Inflammatory macrophage treated with lipopolysaccharide for 1 hour (primary cell): ENCODE results near the gene TMEM273.

Source experiments
- DNase-seq, 2 donors: peaks; one replicate each; pipeline ENCODE4 v3.0.0-alpha.2; 2020 to 2022

TMEM273 gene

DNA sequence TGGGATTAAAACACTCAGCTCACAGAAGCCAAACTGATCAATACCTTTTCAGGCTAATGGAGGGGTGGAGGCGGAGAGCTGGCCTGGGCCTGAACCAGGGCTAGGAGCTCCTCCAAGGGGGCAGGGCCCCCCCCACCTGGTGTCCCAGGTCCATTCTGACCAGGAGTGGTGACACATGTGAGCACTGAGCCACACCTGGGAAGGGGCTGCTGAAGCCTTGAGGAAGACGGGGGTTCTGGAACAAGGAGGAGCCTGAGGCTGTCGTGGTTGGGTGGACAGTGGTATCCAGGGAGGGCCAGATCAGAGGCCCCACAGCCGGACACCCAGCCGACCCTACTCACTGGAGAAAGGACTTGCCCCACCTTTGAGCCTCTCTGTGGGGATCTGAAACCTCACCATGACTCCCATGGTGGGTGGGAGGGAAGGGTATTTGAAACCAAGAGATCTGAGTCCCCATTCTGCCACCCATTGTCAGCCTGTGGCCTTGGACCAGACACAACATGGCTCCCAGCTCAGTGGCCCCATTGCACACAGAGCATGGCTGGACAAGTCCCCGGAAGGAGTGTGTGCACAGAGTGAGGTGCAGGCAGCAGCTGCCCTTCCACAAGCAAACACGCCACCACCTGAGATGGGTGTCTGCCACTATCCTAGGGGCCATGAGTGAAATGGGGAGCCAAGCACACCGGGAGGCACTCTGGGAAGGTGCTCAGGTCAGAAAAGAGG is 12.4 kb downstream of the TMEM273 start:
- DNase-seq, result no peak

DNA sequence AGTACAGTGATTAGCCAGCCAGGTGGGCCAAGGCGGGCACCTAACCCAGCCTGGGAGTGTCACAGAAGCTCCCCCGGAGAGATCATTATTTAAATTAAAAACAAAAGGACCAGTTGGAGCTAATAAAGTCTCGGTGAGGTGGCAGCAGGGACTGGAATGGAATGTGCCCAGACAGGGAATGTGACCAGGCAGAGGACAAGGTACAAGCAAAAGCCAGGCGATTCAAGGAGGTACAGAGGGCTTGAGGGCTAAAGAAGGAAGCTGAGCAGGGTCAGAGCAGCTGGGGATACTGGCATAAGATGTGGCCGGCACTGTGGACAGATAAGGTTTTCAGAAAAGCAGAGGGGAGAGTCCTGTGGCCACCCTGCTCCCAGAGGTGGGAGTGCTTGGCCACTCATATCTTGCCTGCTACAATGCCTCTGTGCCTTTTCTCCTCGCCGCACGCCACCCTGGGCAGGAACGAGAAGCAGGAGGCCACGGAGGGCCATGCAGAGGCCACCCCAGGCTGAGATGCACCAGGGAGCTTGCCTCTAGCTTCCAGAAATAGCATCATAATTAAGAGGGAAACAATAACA is 13.2 kb downstream of the TMEM273 start:
- no peak for DNase-seq

DNA sequence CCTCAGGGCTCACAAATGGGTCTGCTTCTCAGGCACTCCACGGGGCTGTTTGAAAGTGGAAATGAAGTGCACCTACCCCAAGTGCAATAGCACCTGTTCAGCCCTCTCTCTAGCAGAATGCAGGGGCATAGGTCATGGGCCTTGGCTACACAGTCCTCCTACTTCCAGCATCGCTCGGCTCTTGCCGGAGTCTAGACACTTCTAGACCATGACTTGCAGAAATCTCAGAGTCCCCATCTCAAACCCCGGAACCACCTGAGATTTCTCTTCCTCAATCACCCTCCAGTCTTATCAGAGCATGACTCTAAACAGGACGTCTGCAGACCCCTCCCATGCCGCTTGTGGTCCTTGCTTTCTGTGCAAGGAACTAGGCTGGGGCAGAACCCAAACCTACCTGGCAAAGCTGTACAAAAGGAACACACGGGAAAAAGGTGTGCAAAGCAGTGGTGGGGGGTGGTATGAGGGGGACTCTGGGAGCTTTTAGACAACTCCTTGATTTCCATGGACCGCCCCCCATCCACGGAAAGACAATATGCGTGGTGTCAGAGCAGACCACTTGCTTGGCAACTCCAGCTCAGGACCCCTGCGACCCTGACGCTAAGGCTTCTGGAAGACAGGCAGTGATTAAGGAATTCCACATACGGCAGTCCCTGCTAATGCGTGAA is 13.8 kb downstream of the TMEM273 start:
- no peak for DNase-seq

DNA sequence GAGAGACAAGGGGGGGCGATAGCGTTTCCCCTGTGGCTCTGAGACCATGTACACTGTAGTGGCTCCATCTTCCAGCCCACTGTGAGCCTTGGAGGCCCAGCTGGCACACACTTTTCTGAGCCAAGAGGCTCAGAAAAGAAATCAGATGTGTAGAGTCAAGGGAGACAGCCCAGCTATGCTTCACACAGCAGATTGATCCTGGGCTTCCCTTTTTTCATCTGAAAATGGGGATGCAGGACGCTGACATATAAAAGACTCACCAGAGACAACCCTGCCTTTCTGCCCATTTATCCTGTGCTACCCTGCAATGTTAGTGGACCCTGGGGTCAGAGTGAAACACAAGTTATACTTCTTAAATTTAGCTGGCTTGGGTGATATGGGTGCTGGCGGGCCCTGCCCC is 14.3 kb downstream of the TMEM273 start:
- no peak for DNase-seq

DNA sequence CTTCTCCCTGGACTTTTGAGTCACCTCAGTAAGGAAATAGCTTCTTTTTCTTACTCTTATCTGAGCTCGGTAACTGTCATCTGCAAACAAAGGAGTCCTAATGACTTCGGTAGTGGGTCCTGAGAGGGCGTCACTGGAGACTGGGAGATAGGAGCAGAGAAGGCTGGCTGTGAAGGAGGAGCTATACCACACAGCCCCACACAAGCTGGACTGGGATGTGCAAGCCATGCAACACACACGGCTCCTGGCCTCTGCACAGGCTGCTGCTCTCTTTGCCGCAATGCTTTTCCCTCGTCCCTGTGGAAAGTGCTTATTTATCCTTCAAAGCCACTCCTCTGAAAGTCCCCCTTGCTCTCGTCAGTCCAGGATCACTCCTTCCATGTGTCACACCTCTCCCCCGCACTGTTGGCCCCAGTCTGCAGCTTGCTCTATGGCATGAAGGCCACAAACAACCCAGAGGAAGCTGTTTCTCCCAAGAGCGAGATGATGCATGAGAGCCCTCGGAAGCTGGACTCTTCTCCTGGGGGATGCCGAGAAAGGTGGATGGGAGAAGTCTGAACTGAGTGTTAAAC is 14.9 kb downstream of the TMEM273 start:
- no peak for DNase-seq

DNA sequence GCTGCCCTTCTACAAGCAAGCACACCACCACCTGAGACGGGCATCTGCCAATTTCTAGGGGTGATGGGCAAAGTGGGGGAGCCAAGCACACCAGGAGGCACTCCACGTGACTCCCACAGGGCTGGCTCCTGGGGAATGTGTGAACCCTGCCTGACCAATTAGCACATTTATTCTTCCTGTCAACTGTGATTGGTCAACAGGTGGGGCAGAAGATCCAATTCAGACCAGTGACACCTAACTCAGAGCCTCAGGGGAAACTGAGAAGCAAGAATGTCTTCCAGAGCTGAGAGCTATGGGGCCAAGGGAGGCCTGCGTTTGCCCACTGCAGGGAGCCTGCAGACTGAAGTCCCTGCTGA is 15.4 kb downstream of the TMEM273 start:
- DNase-seq, result no peak

DNA sequence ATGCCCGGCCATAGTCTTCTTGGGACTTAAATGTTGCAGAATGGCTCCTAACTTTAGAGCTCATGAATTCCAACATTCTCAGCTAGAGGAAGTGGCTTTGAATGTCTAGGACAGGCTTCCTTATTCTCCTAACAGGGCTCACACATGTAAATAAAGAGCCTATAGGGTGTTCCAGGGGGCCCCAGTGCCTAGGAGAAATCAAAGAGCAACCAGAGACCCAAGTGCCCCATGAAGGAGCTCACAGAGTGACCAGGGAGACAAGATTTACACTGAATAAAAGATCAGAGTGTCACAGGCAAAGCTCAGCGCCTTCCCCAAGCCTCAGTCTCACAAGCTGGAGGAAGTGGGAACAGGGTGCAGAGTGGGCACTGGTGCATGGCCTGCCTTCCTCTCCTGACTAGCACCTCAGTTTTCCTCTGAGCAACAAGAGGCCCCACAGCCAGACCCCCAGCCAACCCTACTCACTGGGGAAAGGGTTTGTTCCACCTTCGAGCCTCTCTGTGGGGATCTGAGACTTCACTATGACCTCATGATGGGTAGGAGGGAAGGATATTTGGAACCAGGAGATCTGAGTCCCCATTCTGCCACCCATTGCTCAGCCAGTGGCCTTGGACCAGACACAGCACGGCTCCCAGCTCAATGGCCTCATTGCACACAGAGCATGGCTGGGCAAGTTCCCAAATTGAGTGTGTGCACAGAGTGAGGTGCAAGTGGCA is 16.0 kb downstream of the TMEM273 start:
- no peak for DNase-seq

DNA sequence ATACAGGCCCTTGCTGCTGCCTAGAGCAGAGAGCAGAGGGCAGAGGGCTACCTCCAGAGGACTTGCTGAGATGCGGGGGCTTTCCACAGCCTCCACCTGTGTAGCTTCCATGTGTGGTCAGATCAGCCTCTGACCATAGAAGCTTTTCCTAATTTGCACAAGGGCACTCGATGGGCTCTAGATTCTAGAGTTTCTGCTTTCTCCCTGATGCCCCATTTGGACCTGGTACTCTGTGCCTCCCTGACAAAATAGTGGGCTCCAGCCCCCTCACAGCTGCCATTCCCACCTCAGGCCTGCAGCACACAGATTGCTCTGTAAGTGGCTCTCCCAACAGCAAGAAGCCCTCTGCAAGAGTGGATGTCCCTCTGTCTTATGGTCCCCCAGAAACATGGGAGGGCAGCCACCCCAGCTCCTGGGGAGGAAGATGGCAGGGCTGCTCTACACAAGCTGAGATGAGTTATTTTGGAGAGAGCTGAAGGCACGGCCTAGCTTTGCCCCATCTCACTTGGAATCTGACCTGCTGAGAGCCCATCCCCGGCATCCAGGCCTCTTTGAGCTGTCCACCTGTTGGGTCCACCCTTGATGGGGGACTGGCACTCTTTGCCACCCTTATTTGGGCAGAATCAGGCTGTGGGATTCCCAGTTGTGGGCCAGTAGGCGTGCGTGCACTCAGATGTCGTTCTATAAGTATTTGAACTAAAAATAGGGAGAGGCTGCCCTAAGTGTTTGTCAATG is 16.7 kb downstream of the TMEM273 start:
- DNase-seq, result no peak

DNA sequence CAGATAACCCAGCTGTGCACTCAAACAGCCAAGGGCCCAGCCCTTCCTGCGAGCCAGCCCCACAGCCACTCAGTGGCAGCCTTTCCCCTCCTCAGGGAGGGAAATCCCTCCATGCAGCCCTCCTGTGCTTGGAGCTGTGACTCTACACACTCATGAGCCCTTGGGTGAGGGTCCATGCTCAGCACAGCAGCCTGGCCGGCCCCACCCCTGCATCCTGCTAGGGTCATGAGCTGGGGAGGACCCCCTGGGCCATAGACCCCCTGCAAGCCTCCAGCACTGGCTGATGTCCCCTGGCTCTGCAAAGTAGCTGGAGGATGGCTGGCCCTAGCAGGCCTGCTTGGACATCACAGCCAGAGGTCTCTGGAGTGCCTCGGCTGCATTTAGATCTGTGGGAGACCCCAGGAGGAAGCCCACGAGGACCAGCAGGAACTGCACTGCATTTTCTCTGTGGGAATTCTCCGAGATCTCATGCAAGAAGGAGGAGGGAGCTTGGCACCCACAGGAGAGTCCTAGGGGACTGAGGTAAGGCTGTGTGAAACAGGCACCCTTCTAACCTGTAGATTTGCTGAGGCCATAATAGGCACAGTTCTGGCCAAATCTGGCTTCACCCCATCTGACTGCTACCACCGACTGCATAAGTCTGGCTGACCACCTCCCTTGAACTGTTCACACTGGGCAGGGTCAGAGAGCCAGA is 17.4 kb downstream of the TMEM273 start:
- no peak for DNase-seq

DNA sequence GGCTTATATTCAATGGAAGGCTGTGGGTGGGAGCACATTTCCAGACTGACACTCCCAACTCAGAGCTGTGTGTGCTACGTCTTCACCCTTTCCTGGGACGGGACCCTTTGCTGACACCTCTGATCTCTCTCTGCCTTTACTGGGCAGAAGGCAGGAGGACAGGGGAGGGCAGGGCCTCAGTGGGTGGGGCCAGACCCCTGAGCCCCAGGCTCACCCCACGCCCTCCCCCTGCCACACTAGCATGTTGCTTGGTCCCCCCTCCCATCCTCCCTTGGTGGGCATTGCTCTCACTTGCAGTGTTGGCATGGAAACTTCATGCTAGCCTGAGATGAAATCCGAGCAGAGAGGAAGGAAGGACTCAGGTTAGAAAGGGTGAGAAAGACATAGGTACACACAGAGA is 18.4 kb downstream of the TMEM273 start:
- no peak for DNase-seq

DNA sequence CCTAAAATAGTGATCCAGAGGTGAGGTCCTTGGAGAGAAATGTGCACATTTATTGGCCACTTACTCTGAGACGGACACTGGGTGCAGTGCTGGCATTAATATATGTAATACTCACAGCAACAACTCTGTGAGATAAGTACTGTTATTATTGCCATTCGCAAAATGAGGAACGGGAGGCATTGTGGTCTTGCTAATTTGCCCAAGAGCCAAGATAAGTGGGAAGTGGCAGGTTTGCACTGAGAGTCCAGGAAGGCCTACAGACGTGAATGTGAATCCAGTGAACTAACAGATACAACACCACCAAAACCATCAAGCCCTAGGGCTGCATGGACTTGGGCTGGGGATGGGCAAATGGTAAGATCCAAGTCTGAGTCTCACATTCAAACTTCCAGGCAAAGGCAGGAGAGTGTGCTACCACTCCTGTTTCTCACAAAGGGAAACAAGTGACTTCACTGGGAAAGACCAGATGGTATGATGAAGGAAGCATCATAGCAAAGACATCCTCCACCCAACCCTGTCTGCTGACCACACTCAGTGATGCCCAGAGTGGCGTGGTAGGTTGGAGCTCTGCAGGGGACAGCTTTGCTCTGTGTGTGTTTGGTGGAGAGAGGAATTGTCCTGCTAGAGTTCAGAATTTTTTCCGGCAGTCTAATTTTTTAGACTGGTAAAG is 19.2 kb downstream of the TMEM273 start:
- peak; percentile 66 to 80 for DNase-seq

DNA sequence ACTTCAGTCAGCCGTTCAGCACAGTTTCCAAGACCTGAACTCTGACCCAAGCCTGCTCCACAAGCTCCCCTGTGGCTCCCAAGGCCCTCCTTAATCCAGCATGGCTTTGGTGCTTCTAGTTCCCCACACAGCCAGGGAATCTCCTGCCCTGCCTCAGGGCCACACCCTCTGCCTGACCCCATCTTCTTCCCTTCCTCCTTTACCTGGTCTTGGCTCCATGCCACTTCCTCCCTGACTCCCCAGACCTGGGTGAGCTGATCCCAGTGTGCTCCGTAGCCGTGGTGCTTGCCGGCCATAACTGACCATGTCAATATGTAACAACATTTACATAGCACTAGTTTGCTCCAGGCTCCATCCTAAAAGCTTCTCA is 20.0 kb downstream of the TMEM273 start:
- no peak for DNase-seq

DNA sequence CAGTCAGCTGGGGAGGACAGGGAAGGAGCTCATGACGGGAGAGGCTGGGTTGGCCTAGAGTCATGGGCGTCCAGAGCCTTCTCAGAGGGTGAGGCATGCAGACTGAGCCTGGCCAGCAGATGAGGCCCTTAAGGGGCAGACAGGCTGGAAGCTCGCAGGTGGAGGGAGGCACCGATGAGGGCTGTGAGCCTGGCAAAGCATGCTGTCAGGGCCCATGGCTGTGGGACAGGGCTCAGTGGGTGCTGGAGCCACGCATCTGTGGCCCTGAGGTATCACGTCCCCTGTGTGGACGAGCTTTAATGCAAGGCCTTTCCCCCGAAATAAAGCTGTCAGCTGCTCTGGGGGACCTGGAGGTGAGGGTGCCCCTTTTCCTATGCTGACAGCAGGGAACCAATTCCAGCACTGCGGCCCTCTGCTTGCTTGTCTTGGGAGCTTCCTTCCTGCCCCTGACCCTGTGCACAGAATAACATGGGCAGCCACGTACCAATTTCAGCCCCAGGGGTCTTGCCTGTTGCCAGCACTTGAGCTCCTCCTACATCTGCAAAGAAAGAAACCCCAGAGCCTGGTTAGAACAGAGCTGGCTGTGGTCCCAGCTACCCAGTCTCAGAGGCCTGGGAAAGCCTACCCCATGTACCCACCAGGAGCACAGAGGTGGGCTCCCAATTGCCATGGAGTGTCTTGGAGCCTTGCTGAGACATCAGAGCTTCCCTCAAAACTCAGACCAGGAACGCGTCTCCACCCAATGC is 20.6 kb downstream of the TMEM273 start:
- no peak for DNase-seq

DNA sequence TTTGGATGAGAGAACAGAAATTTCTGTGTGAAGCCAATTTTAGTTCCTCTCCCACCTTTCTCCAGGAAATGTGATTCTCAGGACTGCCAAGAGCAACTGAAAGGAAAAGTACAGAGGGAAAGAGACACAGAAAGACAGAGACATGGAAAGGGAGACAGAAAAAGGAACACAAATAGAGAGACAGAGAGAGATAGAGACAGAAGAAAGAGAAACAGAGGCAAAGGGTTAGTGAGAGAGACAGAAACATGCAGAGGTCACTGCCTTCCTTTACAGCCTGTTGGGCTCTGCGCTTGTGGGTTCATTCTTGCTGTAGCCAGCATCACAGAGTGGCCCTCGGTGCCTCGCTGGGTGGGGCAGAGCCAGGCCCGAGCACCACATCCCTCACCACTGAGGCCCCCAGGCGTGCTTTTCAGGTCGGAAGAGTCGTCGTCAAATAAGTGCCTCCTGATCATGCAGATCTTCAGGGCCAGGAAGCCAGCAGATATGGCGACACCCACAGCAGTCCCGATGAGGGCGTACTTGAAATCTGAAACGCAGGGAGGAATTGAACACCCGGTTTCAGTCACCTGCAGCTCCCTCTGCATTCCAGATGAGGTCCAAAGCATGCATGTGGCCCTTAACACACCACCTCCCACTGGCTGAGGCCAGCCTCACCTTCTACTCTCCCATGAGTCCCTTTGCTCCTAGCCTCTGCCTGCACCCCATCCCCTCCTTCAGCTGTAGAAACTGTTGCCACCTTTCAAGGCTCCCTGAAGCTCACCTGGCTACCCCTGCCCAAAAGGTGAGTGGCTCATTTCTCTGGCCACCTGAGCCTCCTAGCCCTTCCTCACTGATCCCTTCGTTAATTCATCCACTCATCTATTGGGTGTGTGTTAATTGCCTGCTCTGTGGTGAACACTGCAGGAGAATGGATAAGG is 21.4 kb downstream of the TMEM273 start:
- no peak for DNase-seq

DNA sequence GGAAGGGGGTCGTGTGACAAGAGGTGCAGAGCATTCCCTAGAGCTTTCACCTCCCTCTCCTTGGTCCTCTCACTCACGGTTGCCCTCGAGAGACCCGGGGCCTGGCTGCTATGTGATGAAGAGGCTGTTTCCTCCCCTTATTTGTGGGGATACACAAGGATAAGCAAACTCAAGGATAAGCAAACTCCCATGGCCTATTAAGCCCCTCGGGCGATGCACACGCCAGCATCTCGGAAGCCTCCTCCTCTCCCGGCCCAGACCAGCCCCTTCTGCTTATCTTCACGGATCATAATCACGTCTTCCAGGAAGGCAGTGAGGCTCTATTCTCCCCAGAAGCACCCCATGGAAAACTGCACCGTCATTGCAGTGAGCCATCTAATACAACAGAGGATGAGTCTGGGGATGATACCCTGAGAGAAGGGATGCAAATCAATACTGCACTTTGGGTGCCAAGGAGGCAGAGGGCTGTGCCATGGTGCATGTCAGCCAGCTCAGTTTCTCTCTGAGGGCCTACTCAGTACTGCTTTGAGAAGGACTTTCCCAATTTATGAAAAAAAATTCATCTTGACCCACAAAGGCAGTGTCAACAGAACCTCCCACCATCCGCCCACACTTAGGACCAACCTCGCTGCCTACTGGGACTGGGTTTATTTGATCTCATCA is 22.2 kb downstream of the TMEM273 start:
- DNase-seq, result peak; percentile 89 to 97

DNA sequence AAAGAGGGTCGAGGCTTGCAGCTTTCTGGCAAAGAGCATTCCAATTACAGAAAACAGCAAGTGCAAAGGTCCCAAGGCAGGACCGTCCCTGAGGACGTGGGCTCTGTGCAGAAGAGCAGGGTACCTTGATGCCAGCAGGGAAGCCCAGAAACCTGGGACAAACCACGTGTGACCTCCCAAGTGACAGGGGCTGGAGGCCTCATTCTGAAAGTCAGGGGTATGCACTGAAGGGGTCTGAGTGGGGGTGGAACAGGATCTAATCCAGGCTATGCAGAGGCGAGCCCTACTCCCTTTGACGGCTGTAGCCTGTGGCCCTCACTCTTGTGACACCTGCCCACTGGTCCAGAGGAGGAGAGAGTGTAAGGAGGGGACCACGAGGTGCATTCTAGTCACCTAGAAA is 22.9 kb downstream of the TMEM273 start:
- DNase-seq, result no peak

DNA sequence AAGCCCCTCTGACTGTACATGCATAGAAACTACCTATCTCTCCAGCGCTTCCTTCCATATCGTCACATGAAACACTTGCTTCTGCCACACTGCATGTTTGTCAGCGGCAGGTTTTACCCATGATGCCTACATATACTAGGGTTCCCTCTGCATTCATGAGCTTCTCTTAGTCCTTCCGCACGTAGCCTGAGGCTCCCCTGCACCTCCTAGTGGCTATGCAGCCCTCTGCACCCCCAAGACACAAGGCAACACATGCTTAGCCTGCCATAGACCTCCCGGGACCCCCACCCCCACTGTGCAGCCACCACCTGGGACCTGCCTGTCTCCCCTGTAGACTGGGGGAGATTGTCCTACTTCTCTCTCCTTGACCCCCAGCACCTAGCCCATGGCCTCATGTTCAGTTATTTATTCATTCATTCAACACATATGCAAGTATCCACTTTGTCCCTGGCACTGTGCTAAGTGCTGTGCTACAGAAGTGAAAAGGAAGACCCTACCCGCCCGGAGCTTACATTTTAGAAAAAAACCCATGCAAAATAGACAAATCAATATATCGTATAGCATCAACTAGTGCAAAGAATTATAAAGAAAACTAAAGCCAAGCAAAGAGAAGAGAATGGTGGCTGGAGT is 23.5 kb downstream of the TMEM273 start:
- DNase-seq, result peak; percentile 58 to 60

DNA sequence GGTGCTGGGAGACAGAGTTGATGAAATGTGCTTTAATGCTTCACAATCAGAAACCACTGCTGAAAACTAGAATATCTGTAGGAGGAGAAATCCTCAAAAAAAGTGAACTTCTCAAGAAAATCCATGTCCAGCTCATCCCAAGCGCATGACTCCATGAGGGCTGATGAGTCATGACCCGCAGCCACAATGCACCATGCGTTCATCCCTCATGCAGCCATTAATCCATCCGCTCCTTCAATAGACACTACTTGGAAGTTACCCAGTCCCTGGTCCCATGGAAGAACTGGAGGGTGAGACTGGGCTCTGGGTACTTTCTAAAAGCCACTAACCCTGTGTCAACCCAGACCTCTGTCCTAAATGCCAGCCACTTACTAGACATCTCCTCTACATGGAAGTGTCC is 24.4 kb downstream of the TMEM273 start:
- DNase-seq, result peak; percentile 70 to 94
